ENCODE measurements around the gene PEPD.

Gene PEPD

GRCh38 chr19:33422369-33423180 lies 99.0 kb downstream of the PEPD start:
- DNase-seq (ENCODE audit: low read depth, low spot score), result no peak

- no peak for DNase-seq (ENCODE audit: low read depth, low spot score)
Observed at GRCh38 chr19:33421368-33421767, 100.2 kb downstream of the PEPD start.

- no peak for DNase-seq (ENCODE audit: low read depth, low spot score)
Observed at GRCh38 chr19:33420821-33421220, 100.8 kb downstream of the PEPD start.

GRCh38 chr19:33419788-33420130 lies 101.8 kb downstream of the PEPD start:
- no peak for DNase-seq (ENCODE audit: low read depth, low spot score)

GRCh38 chr19:33418871-33419787 lies 102.5 kb downstream of the PEPD start:
- no peak for DNase-seq (ENCODE audit: low read depth, low spot score)

GRCh38 chr19:33418461-33418860 lies 103.1 kb downstream of the PEPD start:
- no peak for DNase-seq (ENCODE audit: low read depth, low spot score)

GRCh38 chr19:33417751-33418150 lies 103.8 kb downstream of the PEPD start:
- DNase-seq (ENCODE audit: low read depth, low spot score), result no peak

- no peak for DNase-seq (ENCODE audit: low read depth, low spot score)
Observed at GRCh38 chr19:33416307-33417215, 105.0 kb downstream of the PEPD start.

- DNase-seq (ENCODE audit: low read depth, low spot score), result no peak
Observed at GRCh38 chr19:33414667-33415605, 106.7 kb downstream of the PEPD start.

- no peak for DNase-seq (ENCODE audit: low read depth, low spot score)
Observed at GRCh38 chr19:33413868-33414666, 107.5 kb downstream of the PEPD start.

GRCh38 chr19:33413426-33413725 lies 108.2 kb downstream of the PEPD start:
- DNase-seq (ENCODE audit: low read depth, low spot score), result no peak

- DNase-seq (ENCODE audit: low read depth, low spot score), result no peak
Observed at GRCh38 chr19:33412601-33413425, 108.8 kb downstream of the PEPD start.

- DNase-seq (ENCODE audit: low read depth, low spot score), result no peak
Observed at GRCh38 chr19:33411621-33412180, 109.9 kb downstream of the PEPD start.

GRCh38 chr19:33410915-33411401 lies 110.6 kb downstream of the PEPD start:
- no peak for DNase-seq (ENCODE audit: low read depth, low spot score)

- DNase-seq (ENCODE audit: low read depth, low spot score), result no peak
Observed at GRCh38 chr19:33409906-33410685, 111.5 kb downstream of the PEPD start.

GRCh38 chr19:33408538-33409434 lies 112.8 kb downstream of the PEPD start:
- no peak for DNase-seq (ENCODE audit: low read depth, low spot score)

- DNase-seq (ENCODE audit: low read depth, low spot score), result no peak
Observed at GRCh38 chr19:33408116-33408515, 113.5 kb downstream of the PEPD start.

All from iPS DF 19.7 (cell line).